ENCODE results near the gene ZNF566.

DNA sequence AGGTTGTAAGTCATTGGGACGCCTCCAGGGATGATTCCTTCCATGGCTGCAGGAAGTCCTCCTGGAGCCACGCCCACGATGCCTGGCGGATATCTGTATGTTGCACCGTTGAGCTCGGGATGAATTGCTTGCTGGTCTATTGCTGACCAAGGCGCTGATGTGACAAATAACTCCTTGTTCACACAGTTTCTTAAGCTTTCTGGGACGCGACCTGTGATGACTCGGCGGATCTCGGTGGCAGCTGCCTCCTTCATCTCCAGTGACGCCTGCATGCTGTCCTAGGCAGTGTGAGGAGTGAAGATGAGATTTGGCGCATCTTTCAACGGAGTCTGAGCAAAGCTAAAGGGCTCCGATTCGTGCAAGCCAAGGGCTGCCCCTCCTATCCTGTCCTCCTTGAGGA lies 7.6 kb upstream of the ZNF566 start:
- TF ChIP-seq EZH2 (IDR thresholded peaks at IDR 0.05; ENCODE audit: low read length, missing control alignments): no peak
- TF ChIP-seq, protein P1, sequence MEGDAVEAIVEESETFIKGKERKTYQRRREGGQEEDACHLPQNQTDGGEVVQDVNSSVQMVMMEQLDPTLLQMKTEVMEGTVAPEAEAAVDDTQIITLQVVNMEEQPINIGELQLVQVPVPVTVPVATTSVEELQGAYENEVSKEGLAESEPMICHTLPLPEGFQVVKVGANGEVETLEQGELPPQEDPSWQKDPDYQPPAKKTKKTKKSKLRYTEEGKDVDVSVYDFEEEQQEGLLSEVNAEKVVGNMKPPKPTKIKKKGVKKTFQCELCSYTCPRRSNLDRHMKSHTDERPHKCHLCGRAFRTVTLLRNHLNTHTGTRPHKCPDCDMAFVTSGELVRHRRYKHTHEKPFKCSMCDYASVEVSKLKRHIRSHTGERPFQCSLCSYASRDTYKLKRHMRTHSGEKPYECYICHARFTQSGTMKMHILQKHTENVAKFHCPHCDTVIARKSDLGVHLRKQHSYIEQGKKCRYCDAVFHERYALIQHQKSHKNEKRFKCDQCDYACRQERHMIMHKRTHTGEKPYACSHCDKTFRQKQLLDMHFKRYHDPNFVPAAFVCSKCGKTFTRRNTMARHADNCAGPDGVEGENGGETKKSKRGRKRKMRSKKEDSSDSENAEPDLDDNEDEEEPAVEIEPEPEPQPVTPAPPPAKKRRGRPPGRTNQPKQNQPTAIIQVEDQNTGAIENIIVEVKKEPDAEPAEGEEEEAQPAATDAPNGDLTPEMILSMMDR (conservative IDR thresholded peaks at IDR 0.05 in 1 of 2, IDR thresholded peaks at IDR 0.05 in 1 of 2; ENCODE audit: low read depth in 1 of 2, low read length in 2 of 2): no peak

Measured in fibroblast of lung (primary cell).